ENCODE results near the gene POLE4. TPM values are rescaled to one million over a fixed set of nuclear protein-coding genes. Genes with fewer than 3 reads are reported as not detected.

Gene POLE4
- total RNA-seq, 1 experiment from 2014 or later = 34.4 TPM

DNA sequence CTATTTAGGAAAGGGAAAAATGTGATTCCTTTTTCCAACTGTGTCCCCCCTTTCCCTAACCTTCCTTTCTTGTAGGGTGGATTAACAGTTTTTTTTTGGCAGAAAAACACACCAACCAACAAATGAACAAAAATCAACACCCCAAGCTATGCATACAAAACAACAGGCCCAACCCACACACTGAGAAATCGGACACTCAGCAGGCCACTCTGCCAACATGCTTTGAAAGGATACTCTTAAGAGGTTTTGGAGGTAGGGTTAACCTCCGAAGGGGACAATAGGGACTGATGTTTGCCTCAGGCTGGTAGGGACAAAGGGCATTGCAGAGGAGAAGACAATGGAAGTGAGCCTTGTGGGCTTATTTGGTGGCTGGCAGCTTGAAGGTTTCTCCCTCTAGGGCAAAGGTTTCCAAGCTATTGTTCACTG is 33.1 kb upstream of the POLE4 start:
- Histone ChIP-seq H3K18ac (ENCODE audit: insufficient read length, low read depth, low read length) (no peak overlapping the region), H2BK12ac (ENCODE audit: insufficient read length, low read depth, low read length) (no peak overlapping the region), H3K27me3 (ENCODE audit: insufficient read depth, low read length) (no peaks in the 10 kb centered on the region), H2BK15ac (ENCODE audit: low read depth, low read length) (no peak overlapping the region), H4K8ac (replicated peaks; ENCODE audit: insufficient read length, low read depth, low read length) (no peak overlapping the region), H4K91ac (ENCODE audit: insufficient read length, low read depth, low read length) (no peak overlapping the region), H3T11ph (ENCODE audit: low read length) (no peak overlapping the region), H4K20me1 (ENCODE audit: control insufficient read depth, insufficient read depth, insufficient read length) (no peaks in the 10 kb centered on the region), H3K56ac (ENCODE audit: insufficient read length, low read depth, low read length) (no peak overlapping the region), H3K79me2 (ENCODE audit: insufficient read depth, low read length) (no peaks in the 10 kb centered on the region), H2BK20ac (ENCODE audit: low read depth, low read length, poor library complexity, severe bottlenecking) (no peak overlapping the region), H4K5ac (ENCODE audit: insufficient read length, low read depth, low read length) (no peak overlapping the region), H3K4me2 (ENCODE audit: insufficient read depth, insufficient read length, low read length) (no peak overlapping the region), H2BK5ac (ENCODE audit: insufficient read length, low read length) (no peak overlapping the region), H3K79me1 (ENCODE audit: insufficient read depth, low read depth, low read length, poor library complexity, severe bottlenecking) (no peaks in the 10 kb centered on the region), H3K4ac (ENCODE audit: low read depth, low read length) (no peak overlapping the region), H3K9ac (ENCODE audit: extremely low read depth, insufficient read length, low read length) (no peak overlapping the region), H3K4me1 (ENCODE audit: insufficient read depth, low read length) (no peaks in the 10 kb centered on the region), H3K23ac (ENCODE audit: insufficient read length, low read depth, low read length) (no peak overlapping the region), H3K27ac (ENCODE audit: insufficient read length, low read depth, low read length) (no peak overlapping the region), H2AK5ac (ENCODE audit: insufficient read length, low read length) (no peak overlapping the region), H3K23me2 (ENCODE audit: insufficient read length, low read depth, low read length, poor library complexity, severe bottlenecking) (no peaks in the 10 kb centered on the region), H2AFZ (ENCODE audit: low read length) (no peak overlapping the region), H2BK120ac (ENCODE audit: low read depth, low read length, poor library complexity, severe bottlenecking) (no peak overlapping the region), H3K9me3 (ENCODE audit: control insufficient read depth, low read depth, low read length) (no peaks in the 10 kb centered on the region), H3K14ac (ENCODE audit: insufficient read depth, low read length) (no peak overlapping the region)
- DNase-seq = no peak
- Mint-ChIP-seq H3K4me3 (no peak overlapping the region), H3K27ac (peak overlapping the region in 1 of 3 experiments; percentile 72; a peak in 1 of 7 replicates), H3K9me3 (no peaks in the 10 kb centered on the region), H3K36me3 (ENCODE audit: insufficient read depth in 1 of 3, low read depth in 3 of 3) (no peaks in the 10 kb centered on the region), H3K27me3 (ENCODE audit: low read depth) (peaks cover 9% of the 10 kb centered on the region), H3K4me1 (peaks cover 5 to 6% of the 10 kb centered on the region in 2 experiments)
- no peak for TF ChIP-seq CTCF (conservative IDR thresholded peaks at IDR 0.05)
- no CpG with 5 or more reads among the region's 2 CpGs for WGBS (ENCODE audit: extremely low coverage, insufficient read length, low lambda C conversion rate)

All from H9 (cell line).